ENCODE results near the gene SLFNL1.
A peak's percentile ranks its signal among the peaks of the same experiment; 100 is the strongest.

Gene SLFNL1

DNA sequence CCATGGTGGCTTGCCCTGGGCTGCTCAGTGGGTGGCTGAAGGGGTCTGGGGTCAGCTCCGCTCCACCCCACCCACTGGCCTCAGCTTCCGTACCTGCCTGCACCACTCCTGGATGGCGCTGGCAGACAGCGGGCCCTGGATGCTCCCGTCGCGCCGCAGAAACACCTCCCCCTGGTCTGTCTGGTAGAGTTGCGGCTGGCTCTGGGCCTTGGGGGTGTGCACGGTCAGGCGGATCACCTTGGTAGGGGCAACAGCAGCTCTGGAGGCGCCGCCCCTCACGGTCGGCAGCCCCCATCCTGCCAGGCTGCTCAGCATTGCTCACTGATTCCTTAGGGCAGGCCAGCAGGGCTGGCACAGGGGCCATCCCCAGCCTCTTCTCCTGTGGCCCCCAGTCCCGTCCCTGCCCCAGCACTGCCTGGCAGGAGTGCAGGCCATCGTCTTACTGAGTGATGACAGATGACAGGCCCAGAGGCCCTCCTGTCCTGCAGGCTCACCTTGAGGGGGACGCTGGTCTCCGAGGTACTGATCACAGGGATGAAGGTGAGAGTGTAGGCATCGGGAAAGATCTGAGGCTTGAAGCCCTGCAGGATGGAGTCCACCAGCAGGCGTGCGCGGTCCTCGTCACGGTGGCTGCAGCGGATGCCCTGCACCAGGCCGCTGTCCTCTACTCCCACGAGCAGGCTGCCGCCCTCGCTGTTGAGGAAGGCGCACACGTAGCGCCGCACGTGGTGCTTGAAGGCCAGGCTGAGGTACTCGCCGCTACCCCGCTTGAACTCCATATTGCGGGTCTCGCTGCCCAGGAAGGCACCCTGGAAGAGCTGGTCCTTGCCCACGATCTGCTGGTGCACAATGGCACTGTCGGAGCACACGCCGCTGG is 4.1 kb downstream of the SLFNL1 start:
- no peaks in the 10 kb centered on the region for H3K9me3 Mint-ChIP-seq
- peaks cover 3% of the 10 kb centered on the region for H3K27me3 Mint-ChIP-seq (ENCODE audit: low read depth)
- TF ChIP-seq, protein P1, sequence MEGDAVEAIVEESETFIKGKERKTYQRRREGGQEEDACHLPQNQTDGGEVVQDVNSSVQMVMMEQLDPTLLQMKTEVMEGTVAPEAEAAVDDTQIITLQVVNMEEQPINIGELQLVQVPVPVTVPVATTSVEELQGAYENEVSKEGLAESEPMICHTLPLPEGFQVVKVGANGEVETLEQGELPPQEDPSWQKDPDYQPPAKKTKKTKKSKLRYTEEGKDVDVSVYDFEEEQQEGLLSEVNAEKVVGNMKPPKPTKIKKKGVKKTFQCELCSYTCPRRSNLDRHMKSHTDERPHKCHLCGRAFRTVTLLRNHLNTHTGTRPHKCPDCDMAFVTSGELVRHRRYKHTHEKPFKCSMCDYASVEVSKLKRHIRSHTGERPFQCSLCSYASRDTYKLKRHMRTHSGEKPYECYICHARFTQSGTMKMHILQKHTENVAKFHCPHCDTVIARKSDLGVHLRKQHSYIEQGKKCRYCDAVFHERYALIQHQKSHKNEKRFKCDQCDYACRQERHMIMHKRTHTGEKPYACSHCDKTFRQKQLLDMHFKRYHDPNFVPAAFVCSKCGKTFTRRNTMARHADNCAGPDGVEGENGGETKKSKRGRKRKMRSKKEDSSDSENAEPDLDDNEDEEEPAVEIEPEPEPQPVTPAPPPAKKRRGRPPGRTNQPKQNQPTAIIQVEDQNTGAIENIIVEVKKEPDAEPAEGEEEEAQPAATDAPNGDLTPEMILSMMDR (IDR thresholded peaks at IDR 0.05; ENCODE audit: unreplicated experiment in 3 of 3): no peak
- no peaks in the 10 kb centered on the region for H3K4me1 Mint-ChIP-seq
- peaks cover 35% of the 10 kb centered on the region for H3K36me3 Mint-ChIP-seq (ENCODE audit: low read depth)
- H3K4me3 Mint-ChIP-seq: no peak overlapping the region
- H3K27ac Mint-ChIP-seq: no peak overlapping the region

DNA sequence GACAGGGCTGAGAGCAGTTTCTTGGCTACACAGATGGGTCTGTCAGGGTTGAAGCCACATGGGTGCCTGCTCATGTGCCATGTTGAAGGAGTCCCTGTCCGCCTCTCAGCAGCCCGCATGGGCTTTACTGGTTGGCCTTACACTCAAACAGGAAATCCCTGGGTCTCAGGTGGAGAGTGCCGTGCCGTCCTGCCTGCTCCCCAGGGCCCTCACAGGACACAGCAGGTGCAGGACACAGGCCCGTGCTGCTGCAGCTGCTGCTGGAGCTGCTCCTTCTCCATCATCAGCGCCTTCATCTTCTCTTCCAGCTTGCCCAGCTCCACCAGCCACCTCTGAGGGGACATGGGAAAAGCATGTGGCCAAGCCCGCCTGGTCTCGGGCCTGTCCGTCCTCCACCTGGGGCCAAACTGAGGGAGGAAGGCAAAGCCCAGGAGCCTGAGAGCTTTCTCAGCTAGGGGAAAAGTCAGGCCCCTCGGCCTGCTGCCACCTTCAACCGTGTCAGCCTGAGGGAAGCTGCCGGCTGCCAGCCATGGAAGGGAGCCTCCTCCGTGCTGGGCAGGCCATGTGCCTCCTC is 5.5 kb downstream of the SLFNL1 start:
- Mint-ChIP-seq H3K36me3 (ENCODE audit: low read depth) (peaks cover 44% of the 10 kb centered on the region), H3K4me1 (no peaks in the 10 kb centered on the region), H3K4me3 (no peak overlapping the region), H3K9me3 (no peaks in the 10 kb centered on the region), H3K27ac (no peak overlapping the region), H3K27me3 (ENCODE audit: low read depth) (peaks cover 3% of the 10 kb centered on the region)
- TF ChIP-seq, protein P1 (IDR thresholded peaks at IDR 0.05; ENCODE audit: unreplicated experiment in 3 of 3): no peak

DNA sequence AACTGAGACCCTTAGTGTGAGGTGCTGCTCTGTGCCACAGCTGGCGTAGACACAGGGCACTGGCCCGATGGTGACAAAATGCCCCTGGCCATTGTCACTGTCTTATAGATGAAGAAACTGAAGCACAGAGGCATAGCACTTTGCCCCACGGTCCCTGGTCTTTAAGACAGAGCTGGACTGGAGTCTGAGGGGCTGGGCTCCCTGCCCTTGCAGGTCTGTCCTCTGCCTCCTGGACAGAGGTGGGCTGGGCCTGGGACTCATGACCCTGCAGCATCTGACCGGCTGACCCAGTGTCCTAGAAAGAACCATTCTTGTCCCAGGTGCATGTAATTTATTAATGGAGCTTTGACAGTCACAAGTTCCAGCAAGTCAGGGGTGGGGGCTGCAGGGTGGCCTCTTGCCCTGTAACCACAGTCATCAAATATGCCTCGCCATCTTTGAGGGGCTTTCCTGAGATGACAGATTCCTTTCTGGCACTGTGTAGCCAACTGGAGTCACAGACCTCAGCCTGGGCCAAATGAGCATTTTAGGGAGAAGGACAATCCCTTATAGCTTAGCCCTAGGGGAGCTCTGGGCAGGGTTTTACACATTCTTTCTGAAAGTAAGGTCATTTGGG is 6.1 kb downstream of the SLFNL1 start:
- no peaks in the 10 kb centered on the region for H3K4me1 Mint-ChIP-seq
- H3K4me3 Mint-ChIP-seq: no peak overlapping the region
- H3K27me3 Mint-ChIP-seq (ENCODE audit: low read depth): peaks cover 3% of the 10 kb centered on the region

DNA sequence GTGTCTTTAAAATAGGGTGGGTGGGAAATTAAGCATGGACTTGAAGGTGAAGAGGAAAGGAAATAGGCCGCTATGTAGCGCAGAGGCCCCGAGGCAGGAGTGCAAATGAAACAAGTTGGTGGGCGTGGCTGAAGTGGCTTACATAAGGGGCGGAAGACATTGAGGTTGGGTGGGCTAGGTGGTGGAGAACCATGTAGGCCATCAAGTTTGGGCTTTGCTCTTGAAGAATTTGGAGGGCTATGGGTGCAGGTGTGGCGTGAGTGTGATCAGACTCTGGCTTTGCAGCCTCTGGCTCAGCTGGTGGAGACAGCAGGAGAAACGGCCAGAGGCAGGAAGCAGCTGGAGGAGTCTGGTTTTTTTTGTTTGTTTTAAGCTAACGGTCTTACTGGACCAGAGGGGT is 6.7 kb downstream of the SLFNL1 start:
- Mint-ChIP-seq H3K27me3 (ENCODE audit: low read depth) (peaks cover 3% of the 10 kb centered on the region), H3K4me1 (no peaks in the 10 kb centered on the region), H3K4me3 (no peak overlapping the region), H3K36me3 (ENCODE audit: low read depth) (peaks cover 50% of the 10 kb centered on the region), H3K9me3 (no peaks in the 10 kb centered on the region), H3K27ac (no peak overlapping the region)
- TF ChIP-seq, protein P1 (IDR thresholded peaks at IDR 0.05; ENCODE audit: unreplicated experiment in 3 of 3): no peak

More for the DNA sequence above, 6.1 kb downstream of the SLFNL1 start:
- no peak overlapping the region for H3K27ac Mint-ChIP-seq
- TF ChIP-seq, protein P1 (IDR thresholded peaks at IDR 0.05; ENCODE audit: unreplicated experiment in 3 of 3): no peak
- no peaks in the 10 kb centered on the region for H3K9me3 Mint-ChIP-seq
- H3K36me3 Mint-ChIP-seq (ENCODE audit: low read depth): peaks cover 45% of the 10 kb centered on the region

DNA sequence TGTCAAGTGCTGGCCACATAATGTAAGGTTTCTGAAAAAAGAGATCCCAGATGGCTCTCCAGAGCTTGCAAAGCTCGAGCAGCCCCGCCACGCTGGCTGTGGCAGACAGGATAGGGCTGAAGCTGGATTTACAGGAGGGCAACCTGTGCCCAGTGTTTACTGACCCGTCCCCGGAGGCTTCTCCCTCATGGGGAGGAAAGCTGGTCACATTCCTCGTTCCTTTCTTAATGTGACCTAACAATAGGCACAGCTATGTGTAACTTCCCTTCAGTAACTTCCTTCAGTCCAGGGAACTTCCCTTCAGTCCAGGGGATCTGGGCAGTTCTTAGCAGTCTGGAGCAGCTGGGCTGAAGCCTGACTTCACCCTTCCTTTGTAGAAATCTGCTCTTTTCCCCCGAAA is 7.7 kb downstream of the SLFNL1 start:
- Mint-ChIP-seq H3K27ac (peak overlapping the region in 1 of 3 experiments; percentile 53), H3K4me1 (no peaks in the 10 kb centered on the region), H3K9me3 (no peaks in the 10 kb centered on the region), H3K4me3 (no peak overlapping the region), H3K27me3 (ENCODE audit: low read depth) (peaks cover 3% of the 10 kb centered on the region), H3K36me3 (ENCODE audit: low read depth) (peaks cover 50% of the 10 kb centered on the region)
- TF ChIP-seq, protein P1 (IDR thresholded peaks at IDR 0.05; ENCODE audit: unreplicated experiment in 3 of 3): no peak
